Fibroblast of peridontal ligament (primary cell): ENCODE measurements around the gene SEPTIN2.
"Not testable (repeated sequence)": the region's sequence is repeated elsewhere in the genome, so short reads cannot be mapped to it uniquely, and the experiment has no call there.

Source experiments
- DNase-seq: peaks from one replicate; pipeline ENCODE4 v3.0.0-alpha.2; 2010; ENCODE audit errors: extremely low read depth

The SEPTIN2 gene

DNA sequence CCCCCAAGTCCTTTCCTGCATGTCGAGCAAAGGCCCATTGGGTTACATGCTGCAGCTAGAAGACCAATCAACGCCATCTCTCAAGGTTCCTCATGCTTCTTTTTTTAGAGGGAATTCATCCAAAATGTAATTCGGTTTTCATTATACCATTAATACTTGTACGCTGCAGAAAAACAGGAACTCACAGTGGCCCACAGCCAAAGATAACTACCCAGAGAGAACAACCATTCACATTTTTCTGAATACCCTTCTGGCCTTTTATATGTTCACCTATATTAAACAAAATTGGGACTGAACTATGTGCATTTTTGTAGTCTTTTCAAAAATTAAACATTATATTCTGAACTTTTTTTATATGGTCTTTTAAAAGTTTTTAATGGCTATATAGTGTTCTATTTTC lies 66.1 kb downstream of the SEPTIN2 start:
- no peak for DNase-seq

DNA sequence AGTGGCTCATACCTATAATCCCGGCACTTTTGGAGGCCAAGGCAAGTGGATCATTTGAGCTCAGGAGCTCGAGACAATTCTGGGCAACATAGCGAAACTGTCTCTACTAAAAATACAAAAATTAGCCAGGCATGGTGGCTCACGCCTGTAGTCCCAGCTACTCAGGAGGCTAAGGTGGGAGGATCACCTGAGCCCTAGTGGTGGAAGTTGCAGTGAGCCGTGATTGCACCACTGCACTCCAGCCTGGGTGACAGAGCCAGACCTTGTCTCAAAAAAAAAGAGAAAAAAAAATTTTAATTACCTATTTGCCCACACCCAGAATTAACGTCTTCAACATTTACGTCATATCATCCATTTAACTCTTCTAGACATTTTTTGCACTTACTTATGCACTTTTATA lies 69.7 kb downstream of the SEPTIN2 start:
- DNase-seq = not testable (repeated sequence)

DNA sequence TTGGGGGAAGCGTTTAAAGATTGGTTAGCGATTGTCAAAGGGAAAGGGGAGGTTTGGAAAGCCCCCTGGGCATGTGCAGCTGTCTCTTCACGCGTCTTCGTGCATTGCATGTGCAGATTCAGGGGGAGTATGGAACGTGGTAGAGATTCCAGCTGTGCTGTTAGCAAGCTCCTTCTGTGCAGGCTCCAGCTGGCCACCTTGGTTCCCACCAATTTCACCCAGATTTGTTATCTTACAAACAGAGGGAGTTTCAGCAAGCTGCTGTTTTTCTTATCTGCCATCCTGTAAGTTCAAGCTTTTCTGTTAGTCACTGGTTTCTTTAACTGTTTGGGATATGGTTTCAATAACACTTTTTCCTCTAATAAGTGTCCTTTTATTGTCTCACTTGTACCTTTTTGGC lies 70.8 kb downstream of the SEPTIN2 start:
- DNase-seq = no peak

DNA sequence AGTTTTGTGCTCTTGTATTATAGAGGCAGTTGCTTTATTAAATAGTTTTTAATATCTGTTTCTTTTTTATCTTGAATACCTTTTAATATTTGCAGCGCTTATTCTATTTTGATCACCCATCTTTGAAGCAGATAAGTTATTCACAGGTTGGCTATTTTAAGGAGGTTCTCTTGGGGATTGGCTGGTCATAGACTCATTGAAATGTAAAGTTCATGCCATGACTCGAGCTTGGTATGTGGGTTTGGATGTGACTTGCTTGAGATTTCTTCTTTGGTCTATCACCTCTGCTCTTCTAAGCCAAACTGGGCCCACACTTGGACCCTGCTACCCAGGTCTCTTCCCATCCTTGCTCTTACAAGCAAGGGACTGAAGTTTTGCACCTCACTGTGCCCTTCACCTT lies 74.0 kb downstream of the SEPTIN2 start:
- DNase-seq = no peak

DNA sequence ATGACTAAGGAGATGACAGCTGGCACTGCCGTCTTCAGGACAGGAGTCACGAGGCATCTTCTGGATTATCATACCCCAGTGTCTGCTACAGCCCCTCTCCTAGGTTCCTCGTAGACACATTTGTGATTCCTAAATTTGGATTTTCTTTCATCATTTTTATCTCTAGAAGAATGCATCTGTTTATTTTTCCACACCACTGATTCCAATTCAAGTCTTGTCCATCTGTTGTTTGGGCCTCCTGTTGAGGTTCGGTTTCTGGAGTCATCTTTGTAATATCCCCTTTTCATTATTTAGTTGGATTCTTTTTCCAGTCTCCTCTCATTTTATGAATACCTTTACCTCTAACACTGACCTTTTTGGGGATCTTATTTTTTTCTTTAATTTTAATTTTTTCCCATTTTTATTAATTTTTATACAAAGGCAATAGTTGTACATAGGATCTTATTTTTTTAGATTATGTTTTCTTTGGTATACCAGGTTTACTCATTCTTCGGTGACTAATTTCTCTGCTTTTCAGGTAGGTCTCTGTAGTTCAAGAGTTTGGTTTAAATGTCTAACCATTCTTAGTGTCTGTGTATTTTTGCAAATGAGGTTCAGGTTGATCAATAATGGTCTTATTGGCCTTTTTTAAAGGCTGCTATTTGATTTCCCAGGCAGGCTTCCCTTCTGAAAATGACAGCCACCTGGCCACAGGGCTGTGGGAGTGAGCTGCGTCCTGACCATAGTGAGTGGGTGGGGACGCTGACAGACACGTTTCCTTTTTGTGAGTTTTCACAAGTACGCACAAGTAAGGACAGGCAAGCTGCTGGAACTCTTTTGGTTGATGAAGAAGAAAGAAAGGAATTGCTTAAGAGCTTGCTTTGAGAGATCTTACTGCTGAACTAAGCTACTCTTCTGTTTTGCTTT lies 74.8 kb downstream of the SEPTIN2 start:
- no peak for DNase-seq

DNA sequence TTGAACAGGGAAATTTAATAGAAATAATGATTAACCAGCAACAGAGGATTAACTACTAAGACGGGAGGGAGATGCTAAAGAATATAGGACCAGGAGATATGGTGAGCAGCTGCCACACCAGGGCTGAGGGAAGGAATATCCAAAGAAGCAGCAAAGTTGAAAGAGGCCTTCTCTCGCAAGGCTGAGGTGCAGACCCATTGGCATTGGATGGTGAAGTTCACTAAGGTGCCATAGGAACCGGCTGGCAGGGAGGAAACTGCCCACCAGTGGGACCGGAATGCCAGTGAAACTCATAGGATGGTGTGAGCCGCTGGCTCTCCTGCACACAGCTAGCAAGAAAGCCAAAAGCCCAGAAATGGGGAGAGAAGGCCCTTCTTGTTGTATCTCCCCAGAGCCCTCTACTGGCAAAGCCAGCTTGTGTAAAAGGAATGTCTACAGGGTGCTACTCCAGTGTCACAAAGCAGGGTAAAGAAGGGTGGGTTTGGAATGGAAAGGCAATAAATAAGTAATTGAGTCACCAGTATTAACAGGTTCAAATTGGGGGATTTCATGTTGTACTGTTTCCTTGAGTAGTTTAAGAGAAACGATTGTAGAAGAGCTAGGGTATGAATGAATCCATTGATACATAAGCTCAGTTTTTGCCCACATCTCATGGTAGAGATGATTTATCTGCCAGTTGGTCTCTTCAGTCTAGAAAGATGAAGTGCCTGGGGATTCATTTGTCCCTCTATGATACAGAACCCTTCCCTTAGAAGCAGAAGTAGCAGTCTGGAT lies 76.4 kb downstream of the SEPTIN2 start:
- DNase-seq = peak; percentile 55

DNA sequence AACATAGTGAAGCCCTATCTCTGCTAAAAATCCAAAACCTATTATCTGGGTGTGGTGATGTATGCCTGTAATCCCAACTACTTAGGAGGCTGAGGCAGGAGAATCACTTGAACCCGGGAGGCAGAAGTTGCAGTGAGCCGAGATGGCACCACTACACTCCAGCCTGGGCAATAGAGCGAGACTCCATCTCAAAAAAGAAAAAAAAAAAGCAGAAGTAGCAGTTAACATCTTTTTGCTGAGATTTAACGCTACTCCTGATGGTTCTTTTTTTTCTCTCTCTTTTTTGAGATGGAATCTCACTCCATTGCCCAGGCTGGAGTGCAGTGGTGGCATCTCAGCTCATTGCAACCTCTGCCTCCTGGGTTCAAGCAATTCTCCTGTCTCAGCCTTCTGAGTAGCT lies 77.0 kb downstream of the SEPTIN2 start:
- not testable (repeated sequence) for DNase-seq

DNA sequence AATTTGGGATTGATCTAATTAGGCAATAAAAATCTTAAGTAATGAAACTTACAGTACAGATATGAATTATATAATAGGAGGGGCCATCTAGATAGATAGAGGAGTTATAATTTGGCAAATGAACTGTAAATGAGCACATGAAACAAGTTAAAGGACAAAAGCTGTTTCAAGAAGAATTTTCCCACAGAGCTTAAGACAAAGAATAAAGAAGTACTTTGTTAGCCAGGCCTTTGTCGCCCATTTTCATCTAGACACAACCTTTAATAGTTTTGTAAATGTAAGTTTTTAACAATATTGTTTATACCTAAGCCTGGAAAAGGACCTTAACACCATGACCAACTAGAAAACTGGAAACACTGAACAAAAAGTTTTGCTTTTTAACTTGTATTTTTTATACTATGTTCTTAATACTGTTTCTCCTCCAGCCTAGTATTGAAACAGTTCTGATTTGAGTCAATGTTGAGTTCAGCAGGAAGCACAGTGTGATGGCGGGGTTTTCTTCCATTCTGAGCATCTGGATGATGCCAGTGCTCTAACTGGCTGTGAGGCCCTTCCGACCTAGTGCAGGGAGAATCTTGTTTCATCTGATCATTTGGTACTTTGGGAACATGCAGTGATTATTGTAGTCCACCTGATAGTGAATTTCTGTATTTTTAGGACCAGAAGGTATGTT lies 77.9 kb downstream of the SEPTIN2 start:
- DNase-seq = no peak

DNA sequence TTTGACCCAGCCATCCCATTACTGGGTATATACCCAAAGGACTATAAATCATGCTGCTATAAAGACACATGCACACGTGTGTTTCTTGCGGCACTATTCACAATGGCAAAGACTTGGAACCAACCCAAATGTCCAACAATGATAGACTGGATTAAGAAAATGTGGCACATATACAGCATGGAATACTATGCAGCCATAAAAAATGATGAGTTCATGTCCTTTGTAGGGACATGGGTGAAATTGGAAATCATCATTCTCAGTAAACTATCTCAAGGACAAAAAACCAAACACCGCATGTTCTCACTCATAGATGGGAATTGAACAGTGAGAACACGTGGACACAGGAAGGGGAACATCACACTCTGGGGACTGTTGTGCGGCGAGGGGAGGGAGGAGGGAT lies 81.1 kb downstream of the SEPTIN2 start:
- not testable (repeated sequence) for DNase-seq

DNA sequence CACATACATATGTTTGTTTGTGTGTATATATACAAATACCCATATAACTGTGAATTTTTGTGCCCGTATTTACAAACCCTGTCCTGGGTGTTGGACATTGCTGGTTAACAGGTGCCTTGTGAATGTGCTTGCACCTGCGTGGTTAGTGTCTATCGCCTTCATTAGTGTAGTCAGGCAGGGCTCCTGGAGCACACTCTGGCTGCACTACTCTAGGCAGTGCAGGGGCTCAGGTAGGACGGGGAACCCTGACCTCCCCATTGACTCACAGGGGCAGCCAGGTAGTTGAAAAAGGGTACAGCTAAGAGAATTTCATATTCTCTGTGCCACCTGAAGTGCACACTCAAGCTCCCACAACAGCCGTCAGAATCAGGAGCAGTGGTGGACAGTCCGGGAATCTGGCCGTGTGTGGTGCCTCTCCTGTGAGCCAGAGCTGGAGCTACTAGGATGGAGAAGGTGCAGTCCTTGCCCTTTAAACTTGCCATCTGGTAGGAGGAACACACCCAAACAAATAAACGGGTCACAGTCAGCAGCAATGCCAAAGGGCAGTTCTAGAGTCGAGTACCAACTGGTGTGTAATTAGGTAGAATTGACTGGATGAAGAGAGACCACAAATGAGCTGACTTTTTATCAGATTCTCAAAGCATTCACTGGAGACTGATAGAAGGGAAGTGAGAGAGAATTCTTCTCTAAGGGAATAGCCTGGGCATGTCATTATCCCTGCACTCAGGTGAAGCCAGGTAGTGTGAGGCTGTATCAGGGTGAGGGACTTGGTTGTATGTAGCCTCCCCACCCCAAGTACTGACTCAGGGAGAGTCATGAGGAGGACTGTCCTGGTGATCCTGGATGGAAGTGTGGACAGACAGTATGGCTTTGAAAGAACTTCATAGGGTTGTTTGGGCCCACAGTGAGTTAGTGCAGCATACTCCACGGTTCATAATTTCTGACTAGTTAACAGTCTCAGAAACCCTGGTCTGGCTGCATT lies 84.5 kb downstream of the SEPTIN2 start:
- no peak for DNase-seq
